ENCODE results near the gene TNFAIP2. TPM values are rescaled to one million over a fixed set of nuclear protein-coding genes. Genes with fewer than 3 reads are reported as not detected.

Gene TNFAIP2
- total and polyA plus RNA-seq, 9 of the 15 experiments (the other 6 are each of a cell fraction or from before 2014, with no cell fraction given) = 22.6 to 68.6 (median 44.6) TPM

- TF ChIP-seq AFF4 (CRISPR knock-in tag; IDR thresholded peaks at IDR 0.05) = no peak
- no peak for TF ChIP-seq OTX1 (CRISPR knock-in tag; IDR thresholded peaks at IDR 0.05)
- peak; percentile 55; the same call in 1 of the 2 replicates for TF ChIP-seq ZBTB7A (IDR thresholded peaks at IDR 0.05; ENCODE audit: borderline replicate concordance, control insufficient read depth, low read depth, low read length)
- TF ChIP-seq HMGN3 (IDR thresholded peaks at IDR 0.05; ENCODE audit: borderline replicate concordance, extremely low read depth, insufficient read length, low read depth, low read length) = no peak
- no peak for TF ChIP-seq ZNF274 (IDR thresholded peaks at IDR 0.05; ENCODE audit: borderline replicate concordance, low read depth, low read length)
- TF ChIP-seq YY1 (IDR thresholded peaks at IDR 0.05; ENCODE audit: borderline replicate concordance in 1 of 3, control insufficient read depth in 1 of 3, extremely low read depth in 1 of 3, insufficient read depth in 3 of 3, insufficient read length in 1 of 3, insufficient replicate concordance in 2 of 3, low read depth in 1 of 3, low read length in 2 of 3) = peak in 2 of 3 experiments; percentile 15 to 51
- TF ChIP-seq POLR2G (IDR thresholded peaks at IDR 0.05; ENCODE audit: low read depth, low read length) = peak; percentile 91
- TF ChIP-seq ZBTB9 (CRISPR knock-in tag; IDR thresholded peaks at IDR 0.05) = peak; percentile 30; the same call in 1 of the 2 replicates
- no peak for TF ChIP-seq ZNF561 (CRISPR knock-in tag; conservative IDR thresholded peaks at IDR 0.05)
- peak in 1 of 2 experiments; percentile 52; a peak in 2 of 4 replicates for TF ChIP-seq MAZ (CRISPR knock-in tag; conservative IDR thresholded peaks at IDR 0.05 in 1 of 2, IDR thresholded peaks at IDR 0.05 in 1 of 2)
- TF ChIP-seq E2F6 (IDR thresholded peaks at IDR 0.05; ENCODE audit: borderline replicate concordance in 1 of 2, extremely low read depth in 1 of 2, insufficient read depth in 1 of 2, insufficient read length in 1 of 2, low read depth in 1 of 2, low read length in 1 of 2, poor library complexity in 1 of 2, severe bottlenecking in 1 of 2) = peak; percentile 57 to 58
- no peak for TF ChIP-seq CHD1 (IDR thresholded peaks at IDR 0.05; ENCODE audit: low read length)
- no peak for TF ChIP-seq ZNF655 (CRISPR knock-in tag; IDR thresholded peaks at IDR 0.05)
- TF ChIP-seq CREBBP (IDR thresholded peaks at IDR 0.05; ENCODE audit: low read depth, low read length) = no peak
- 0 out of 2 replicates have a peak, but pooled peaks have one; percentile 16 for TF ChIP-seq RB1 (IDR thresholded peaks at IDR 0.05; ENCODE audit: low read depth)
Measured at GRCh38 chr14:103122947-103123633, at the start of gene TNFAIP2 (continued).

Data from K562 (cell line).